Fibroblast of lung (primary cell): ENCODE measurements around the gene ZNF568. TPM values are rescaled to one million over a fixed set of nuclear protein-coding genes. Genes with fewer than 3 reads are reported as not detected.

Experiments
- DNase-seq, 2 donors: peaks; one replicate each; pipeline versions ENCODE4 v3.0.0 to v3.0.0-alpha.2; 2010; ENCODE audit warnings: low read depth in 2 of 2
- H2AFZ ChIP-seq: 2 replicates; pipeline ENCODE4 v1.5.1; 2012; ENCODE audit warnings: low read length, control low read depth, inconsistent platforms
- H3K27ac ChIP-seq: 2 replicates; pipeline ENCODE4 v1.5.1; 2011; ENCODE audit warnings: low read length, control low read depth; ENCODE audit not compliant: insufficient read depth
- H3K27me3 ChIP-seq: 2 replicates; pipeline ENCODE4 v1.5.1; 2011; ENCODE audit warnings: mild to moderate bottlenecking, low read length; ENCODE audit not compliant: control insufficient read depth, insufficient read depth
- H3K36me3 ChIP-seq: 2 replicates; pipeline ENCODE4 v1.5.1; 2011; ENCODE audit warnings: low read length; ENCODE audit not compliant: control insufficient read depth, insufficient read depth
- H3K4me1 ChIP-seq: 2 replicates; pipeline ENCODE4 v1.5.1; 2011; ENCODE audit warnings: low read length; ENCODE audit not compliant: control insufficient read depth, insufficient read depth; ENCODE audit errors: extremely low read depth
- H3K4me2 ChIP-seq: 2 replicates; pipeline ENCODE4 v1.5.1; 2011; ENCODE audit warnings: low read length, control low read depth; ENCODE audit not compliant: insufficient read depth; ENCODE audit errors: extremely low read depth
- H3K4me3 ChIP-seq, 4 experiments: fragments of 200-600 bp in 1 of 4; sonication (generic) in 1 of 4; replicated peaks in 1 of 4; 2 replicates each; pipeline ENCODE4 v1.5.1; 2011 to 2016; ENCODE audit warnings: low read length in 4 of 4, low read depth in 3 of 4, mild to moderate bottlenecking in 3 of 4, control low read depth in 2 of 4, inconsistent platforms in 1 of 4, mixed read lengths in 1 of 4; ENCODE audit not compliant: insufficient read depth in 1 of 4; ENCODE audit errors: control extremely low read depth in 1 of 4
- H3K79me2 ChIP-seq: 2 replicates; pipeline ENCODE4 v1.5.1; 2012; ENCODE audit warnings: mild to moderate bottlenecking, low read length, inconsistent platforms; ENCODE audit not compliant: control insufficient read depth, insufficient read depth
- H3K9ac ChIP-seq: 2 replicates; pipeline ENCODE4 v1.5.1; 2011; ENCODE audit warnings: mild to moderate bottlenecking, low read length, control low read depth; ENCODE audit not compliant: insufficient read depth
- H3K9me3 ChIP-seq: 2 replicates; pipeline ENCODE4 v1.5.1; 2012; ENCODE audit warnings: low read depth, low read length; ENCODE audit not compliant: control insufficient read depth, insufficient read depth
- H4K20me1 ChIP-seq: 2 replicates; pipeline ENCODE4 v1.5.1; 2011; ENCODE audit warnings: low read length; ENCODE audit not compliant: control insufficient read depth, insufficient read depth; ENCODE audit errors: extremely low read depth
- EZH2 ChIP-seq: IDR thresholded peaks from 2 replicates; pipeline ENCODE4 v1.5.1; 2012; ENCODE audit warnings: low read length, control low read depth, mild to moderate bottlenecking; ENCODE audit errors: missing control alignments
- polyA plus RNA-seq, 2 donors: library from polyadenylated mRNA; depleted of rRNA in 1 of 2; stranded (reverse) in 1 of 2; unstranded in 1 of 2; fragments of >200 nt; gene quantifications; 2 replicates each; pipeline ENCODE4 v1.2.1, GENCODE V29; 2011 to 2012; ENCODE audit warnings: missing spikeins in 1 of 2
- total RNA-seq: library from RNA; depleted of rRNA; stranded (reverse); fragments of >200 nt; gene quantifications from 2 replicates; pipeline ENCODE4 v1.2.1, GENCODE V29; 2014
- TF ChIP-seq, protein P1 (sequence below), 2 donors: IDR thresholded peaks in 1 of 2; conservative IDR thresholded peaks in 1 of 2; 1 replicate in 1 of 2; 2 replicates in 1 of 2; pipeline ENCODE4 v1.5.1; 2011 to 2012; ENCODE audit warnings: low read length in 2 of 2, control low read depth in 1 of 2, inconsistent platforms in 1 of 2, low read depth in 1 of 2, mild to moderate bottlenecking in 1 of 2

Gene ZNF568
- total and polyA plus RNA-seq, 2 donors (not counting 1 experiment from before 2014, with no cell fraction given) = 9.0 to 33.2 TPM

- DNase-seq = no peak
- Histone ChIP-seq H3K27ac (no peak overlapping the region), H3K9me3 (no peaks in the 10 kb centered on the region), H4K20me1 (no peaks in the 10 kb centered on the region), H3K79me2 (no peaks in the 10 kb centered on the region), H3K4me1 (no peaks in the 10 kb centered on the region), H3K4me2 (no peak overlapping the region), H3K27me3 (no peaks in the 10 kb centered on the region), H2AFZ (no peak overlapping the region), H3K9ac (no peak overlapping the region), H3K36me3 (no peaks in the 10 kb centered on the region), H3K4me3 (no peak overlapping the region)
- TF ChIP-seq EZH2 = no peak
- TF ChIP-seq, protein P1, sequence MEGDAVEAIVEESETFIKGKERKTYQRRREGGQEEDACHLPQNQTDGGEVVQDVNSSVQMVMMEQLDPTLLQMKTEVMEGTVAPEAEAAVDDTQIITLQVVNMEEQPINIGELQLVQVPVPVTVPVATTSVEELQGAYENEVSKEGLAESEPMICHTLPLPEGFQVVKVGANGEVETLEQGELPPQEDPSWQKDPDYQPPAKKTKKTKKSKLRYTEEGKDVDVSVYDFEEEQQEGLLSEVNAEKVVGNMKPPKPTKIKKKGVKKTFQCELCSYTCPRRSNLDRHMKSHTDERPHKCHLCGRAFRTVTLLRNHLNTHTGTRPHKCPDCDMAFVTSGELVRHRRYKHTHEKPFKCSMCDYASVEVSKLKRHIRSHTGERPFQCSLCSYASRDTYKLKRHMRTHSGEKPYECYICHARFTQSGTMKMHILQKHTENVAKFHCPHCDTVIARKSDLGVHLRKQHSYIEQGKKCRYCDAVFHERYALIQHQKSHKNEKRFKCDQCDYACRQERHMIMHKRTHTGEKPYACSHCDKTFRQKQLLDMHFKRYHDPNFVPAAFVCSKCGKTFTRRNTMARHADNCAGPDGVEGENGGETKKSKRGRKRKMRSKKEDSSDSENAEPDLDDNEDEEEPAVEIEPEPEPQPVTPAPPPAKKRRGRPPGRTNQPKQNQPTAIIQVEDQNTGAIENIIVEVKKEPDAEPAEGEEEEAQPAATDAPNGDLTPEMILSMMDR (conservative IDR thresholded peaks at IDR 0.05 in 1 of 2, IDR thresholded peaks at IDR 0.05 in 1 of 2; ENCODE audit: low read depth in 1 of 2, low read length in 2 of 2) = no peak
Observed at GRCh38 chr19:36987091-36987490, 71.0 kb downstream of the ZNF568 start.

GRCh38 chr19:36997152-36997842 is 81.2 kb downstream of the ZNF568 start:
- Histone ChIP-seq H4K20me1 (no peaks in the 10 kb centered on the region), H3K4me2 (no peak overlapping the region), H2AFZ (no peak overlapping the region), H3K4me3 (no peak overlapping the region), H3K79me2 (no peaks in the 10 kb centered on the region), H3K4me1 (no peaks in the 10 kb centered on the region), H3K9ac (no peak overlapping the region), H3K9me3 (no peaks in the 10 kb centered on the region), H3K36me3 (no peaks in the 10 kb centered on the region), H3K27me3 (no peaks in the 10 kb centered on the region), H3K27ac (no peak overlapping the region)
- no peak for DNase-seq
- TF ChIP-seq, protein P1 (conservative IDR thresholded peaks at IDR 0.05 in 1 of 2, IDR thresholded peaks at IDR 0.05 in 1 of 2; ENCODE audit: low read depth in 1 of 2, low read length in 2 of 2) = no peak
- no peak for TF ChIP-seq EZH2

DNA sequence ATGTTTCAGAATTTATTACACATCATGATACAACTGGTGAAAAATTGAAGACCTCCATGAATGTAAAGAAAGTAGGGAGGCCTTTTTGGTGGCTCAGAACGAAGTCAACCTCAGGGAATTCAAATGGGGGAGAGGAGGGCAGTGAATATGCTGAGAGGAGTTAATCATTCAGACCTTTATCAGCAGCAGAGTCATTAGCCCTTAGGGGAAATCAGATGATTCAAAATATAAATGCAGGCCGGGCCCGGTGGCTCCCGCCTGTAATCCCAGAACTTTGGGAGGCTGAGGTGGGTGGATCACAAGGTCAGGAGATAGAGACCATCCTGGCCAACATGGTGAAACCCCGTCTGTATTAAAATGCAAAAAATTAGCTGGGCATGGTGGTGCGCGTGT is 81.7 kb downstream of the ZNF568 start:
- no peaks in the 10 kb centered on the region for H3K36me3 ChIP-seq
- no peaks in the 10 kb centered on the region for H3K9me3 ChIP-seq
- H4K20me1 ChIP-seq = no peaks in the 10 kb centered on the region
- no peaks in the 10 kb centered on the region for H3K27me3 ChIP-seq
- H3K4me2 ChIP-seq = no peak overlapping the region
- H3K4me1 ChIP-seq = no peaks in the 10 kb centered on the region
- no peak overlapping the region for H3K27ac ChIP-seq
- DNase-seq = no peak
- H2AFZ ChIP-seq = no peak overlapping the region
- H3K9ac ChIP-seq = no peak overlapping the region
- no peak for TF ChIP-seq EZH2
- TF ChIP-seq, protein P1 (conservative IDR thresholded peaks at IDR 0.05 in 1 of 2, IDR thresholded peaks at IDR 0.05 in 1 of 2; ENCODE audit: low read depth in 1 of 2, low read length in 2 of 2) = no peak
- no peaks in the 10 kb centered on the region for H3K79me2 ChIP-seq
- H3K4me3 ChIP-seq = no peak overlapping the region
